H9 (cell line): ENCODE results near the gene HNRNPK. TPM values are rescaled to one million over a fixed set of nuclear protein-coding genes. Genes with fewer than 3 reads are reported as not detected.

Source experiments
- DNase-seq: peaks from one replicate; pipeline ENCODE4 v3.0.0-alpha.2; 2017
- H2AFZ ChIP-seq: one replicate; pipeline ENCODE4 v1.6.1; 2013; ENCODE audit warnings: mild to moderate bottlenecking, low read length, control low read depth, moderate library complexity
- H2AK5ac ChIP-seq: 2 replicates; pipeline ENCODE4 v1.6.1; 2013; ENCODE audit warnings: low read length, control low read depth, mixed read lengths; ENCODE audit not compliant: insufficient read length
- H2BK120ac ChIP-seq: one replicate; pipeline ENCODE4 v1.6.1; 2013; ENCODE audit warnings: low read depth, mild to moderate bottlenecking, low read length, control low read depth, inconsistent platforms; ENCODE audit not compliant: poor library complexity, severe bottlenecking
- H2BK12ac ChIP-seq: 2 replicates; pipeline ENCODE4 v1.6.1; 2013; ENCODE audit warnings: low read length, control low read depth, mixed read lengths, low read depth; ENCODE audit not compliant: insufficient read length
- H2BK15ac ChIP-seq: 2 replicates; pipeline ENCODE4 v1.6.1; 2013; ENCODE audit warnings: low read depth, low read length, control low read depth
- H2BK20ac ChIP-seq: one replicate; pipeline ENCODE4 v1.6.1; 2013; ENCODE audit warnings: low read depth, mild to moderate bottlenecking, low read length, control low read depth, inconsistent platforms; ENCODE audit not compliant: poor library complexity, severe bottlenecking
- H2BK5ac ChIP-seq: 2 replicates; pipeline ENCODE4 v1.6.1; 2013; ENCODE audit warnings: low read length, control low read depth, mixed read lengths; ENCODE audit not compliant: insufficient read length
- H3K14ac ChIP-seq: 2 replicates; pipeline ENCODE4 v1.6.1; 2013; ENCODE audit warnings: low read length, control low read depth; ENCODE audit not compliant: insufficient read depth
- H3K18ac ChIP-seq: 2 replicates; pipeline ENCODE4 v1.6.1; 2013; ENCODE audit warnings: low read depth, mild to moderate bottlenecking, mixed read lengths, low read length, control low read depth; ENCODE audit not compliant: insufficient read length
- H3K23ac ChIP-seq: 2 replicates; pipeline ENCODE4 v1.6.1; 2013; ENCODE audit warnings: low read length, control low read depth, mixed read lengths, low read depth; ENCODE audit not compliant: insufficient read length
- H3K23me2 ChIP-seq: 2 replicates; pipeline ENCODE4 v1.6.1; 2013; ENCODE audit warnings: low read depth, mild to moderate bottlenecking, mixed read lengths, low read length, control low read depth; ENCODE audit not compliant: insufficient read length, poor library complexity, severe bottlenecking
- H3K27ac ChIP-seq: 2 replicates; pipeline ENCODE4 v1.5.1; 2013; ENCODE audit warnings: low read length, control low read depth, mixed read lengths, low read depth; ENCODE audit not compliant: insufficient read length
- H3K27me3 ChIP-seq: 2 replicates; pipeline ENCODE4 v1.6.1; 2013; ENCODE audit warnings: low read length, control low read depth, inconsistent platforms; ENCODE audit not compliant: insufficient read depth
- H3K4ac ChIP-seq: 2 replicates; pipeline ENCODE4 v1.6.1; 2013; ENCODE audit warnings: low read depth, mild to moderate bottlenecking, control low read depth, inconsistent platforms, low read length, moderate library complexity
- H3K4me1 ChIP-seq: 2 replicates; pipeline ENCODE4 v1.6.1; 2013; ENCODE audit warnings: low read length, control low read depth, inconsistent platforms; ENCODE audit not compliant: insufficient read depth
- H3K4me2 ChIP-seq: 2 replicates; pipeline ENCODE4 v1.6.1; 2013; ENCODE audit warnings: low read length, control low read depth, mixed read lengths; ENCODE audit not compliant: insufficient read length, insufficient read depth
- H3K56ac ChIP-seq: 2 replicates; pipeline ENCODE4 v1.6.1; 2013; ENCODE audit warnings: low read depth, mild to moderate bottlenecking, mixed read lengths, low read length, control low read depth; ENCODE audit not compliant: insufficient read length
- H3K79me1 ChIP-seq: 2 replicates; pipeline ENCODE4 v1.6.1; 2013; ENCODE audit warnings: low read depth, mild to moderate bottlenecking, moderate library complexity, low read length, control low read depth, inconsistent platforms; ENCODE audit not compliant: insufficient read depth, poor library complexity, severe bottlenecking
- H3K79me2 ChIP-seq: 2 replicates; pipeline ENCODE4 v1.6.1; 2013; ENCODE audit warnings: low read length, control low read depth, inconsistent platforms; ENCODE audit not compliant: insufficient read depth
- H3K9ac ChIP-seq: 2 replicates; pipeline ENCODE4 v1.6.1; 2013; ENCODE audit warnings: low read length, control low read depth, mixed read lengths; ENCODE audit not compliant: insufficient read length; ENCODE audit errors: extremely low read depth
- H3K9me3 ChIP-seq: one replicate; pipeline ENCODE4 v1.6.1; 2013; ENCODE audit warnings: low read depth, low read length, inconsistent platforms; ENCODE audit not compliant: control insufficient read depth
- H3T11ph ChIP-seq: one replicate; pipeline ENCODE4 v1.6.1; 2013; ENCODE audit warnings: mild to moderate bottlenecking, low read length, control low read depth, inconsistent platforms
- H4K20me1 ChIP-seq: one replicate; pipeline ENCODE4 v1.6.1; 2013; ENCODE audit not compliant: control insufficient read depth, insufficient read length, insufficient read depth
- H4K5ac ChIP-seq: 2 replicates; pipeline ENCODE4 v1.6.1; 2013; ENCODE audit warnings: low read depth, mild to moderate bottlenecking, mixed read lengths, low read length, control low read depth; ENCODE audit not compliant: insufficient read length
- H4K8ac ChIP-seq: replicated peaks from 2 replicates; pipeline ENCODE4 v1.6.1; 2013; ENCODE audit warnings: low read length, control low read depth, mixed read lengths, low read depth; ENCODE audit not compliant: insufficient read length
- H4K91ac ChIP-seq: 2 replicates; pipeline ENCODE4 v1.6.1; 2013; ENCODE audit warnings: low read depth, mild to moderate bottlenecking, moderate library complexity, mixed read lengths, low read length, control low read depth; ENCODE audit not compliant: insufficient read length
- H3K27ac Mint-ChIP-seq, 3 experiments: 2 replicates in 2 of 3; 3 replicates in 1 of 3; pipeline ENCODE4 v1.8.0; 2020 to 2021; ENCODE audit warnings: mixed read lengths in 3 of 3, mild to moderate bottlenecking in 1 of 3, moderate library complexity in 1 of 3
- H3K27me3 Mint-ChIP-seq: 2 replicates; pipeline ENCODE4 v1.8.0; 2021; ENCODE audit warnings: low read depth, mild to moderate bottlenecking, moderate library complexity, mixed read lengths
- H3K36me3 Mint-ChIP-seq, 3 experiments: 2 replicates in 2 of 3; 3 replicates in 1 of 3; pipeline ENCODE4 v1.8.0; 2020 to 2021; ENCODE audit warnings: low read depth in 3 of 3, mixed read lengths in 3 of 3; ENCODE audit not compliant: insufficient read depth in 1 of 3
- H3K4me1 Mint-ChIP-seq, 2 experiments: 2 replicates each; pipeline ENCODE4 v1.8.0; 2020; ENCODE audit warnings: mixed read lengths in 2 of 2
- H3K4me3 Mint-ChIP-seq, 2 experiments: 2 replicates in 1 of 2; 3 replicates in 1 of 2; pipeline ENCODE4 v1.8.0; 2020 to 2021; ENCODE audit warnings: mild to moderate bottlenecking in 2 of 2, mixed read lengths in 2 of 2, moderate library complexity in 1 of 2
- H3K9me3 Mint-ChIP-seq, 2 experiments: 2 replicates in 1 of 2; 3 replicates in 1 of 2; pipeline ENCODE4 v1.8.0; 2020; ENCODE audit warnings: mild to moderate bottlenecking in 2 of 2, mixed read lengths in 2 of 2, moderate library complexity in 1 of 2
- CTCF ChIP-seq: fragments of 200-600 bp; sonication (generic); conservative IDR thresholded peaks from 3 replicates; pipeline ENCODE4 v1.8.0; 2021; ENCODE audit warnings: antibody characterized with exemption, mild to moderate bottlenecking
- WGBS: extraction: QIAGEN DNeasy Blood & Tissue Kit; methylation state at CpG from one replicate; pipeline ENCODE4 v1.1.7; 2013; ENCODE audit warnings: missing lambda C conversion rate, low lambda C conversion rate, mixed read lengths; ENCODE audit not compliant: insufficient read length; ENCODE audit errors: extremely low coverage; 5-methylcytosine and 5-hydroxymethylcytosine counted together
- total RNA-seq: library from RNA; stranded (reverse); gene quantifications from 2 replicates; pipeline ENCODE4 v1.2.1, GENCODE V29; 2021

Gene HNRNPK
- total RNA-seq, 1 experiment from 2014 or later: 790 TPM

- WGBS: no CpG with 5 or more reads among the region's 16 CpGs
- Histone ChIP-seq H3K79me1 (no peaks in the 10 kb centered on the region), H3K14ac (peak overlapping the region; percentile 81; the same call in 1 of the 2 replicates), H3K79me2 (no peaks in the 10 kb centered on the region), H3K23me2 (peaks cover 6% of the 10 kb centered on the region), H2AK5ac (no peak overlapping the region), H2BK12ac (no peak overlapping the region), H3K4me2 (peak overlapping the region; percentile 90), H3T11ph (peak overlapping the region; percentile 68), H3K9ac (peak overlapping the region; percentile 87), H3K27me3 (no peaks in the 10 kb centered on the region), H3K56ac (no peak overlapping the region), H3K4me1 (no peaks in the 10 kb centered on the region), H3K23ac (no peak overlapping the region), H2BK20ac (no peak overlapping the region), H2BK5ac (peak overlapping the region; percentile 96), H4K8ac (no peak overlapping the region), H2BK120ac (no peak overlapping the region), H2BK15ac (no peak overlapping the region), H3K27ac (peak overlapping the region; percentile 65), H4K5ac (no peak overlapping the region), H3K4ac (no peak overlapping the region), H3K9me3 (no peaks in the 10 kb centered on the region), H3K18ac (peak overlapping the region; percentile 56), H2AFZ (peak overlapping the region; percentile 74), H4K91ac (no peak overlapping the region), H4K20me1 (no peaks in the 10 kb centered on the region)
- Mint-ChIP-seq H3K27me3 (no peaks in the 10 kb centered on the region), H3K4me1 (peaks cover 9 to 10% of the 10 kb centered on the region in 2 experiments; a peak in 3 of 4 replicates), H3K36me3 (no peaks in the 10 kb centered on the region), H3K4me3 (peak overlapping the region; percentile 81 to 85), H3K9me3 (no peaks in the 10 kb centered on the region), H3K27ac (peak overlapping the region; percentile 96 to 99 (median 98))
- no peak; the same call in 2 of the 3 replicates for TF ChIP-seq CTCF
- DNase-seq: no peak
Observed at GRCh38 chr9:83920469-83920926, 59.5 kb downstream of the HNRNPK start.
